GM18858 (cell line): ENCODE data around the gene INPP4A.
"Not testable (repeated sequence)": the region's sequence is repeated elsewhere in the genome, so short reads cannot be mapped to it uniquely, and the experiment has no call there.

Experiments used
- ATAC-seq: cut with Tn5 transposase; IDR thresholded peaks from one replicate; pipeline ENCODE4 v1.9.1; 2021; ENCODE audit not compliant: unreplicated experiment

Gene INPP4A

GRCh38 chr2:98578231-98578630 lies 133.6 kb downstream of the INPP4A start:
- no peak for ATAC-seq

DNA sequence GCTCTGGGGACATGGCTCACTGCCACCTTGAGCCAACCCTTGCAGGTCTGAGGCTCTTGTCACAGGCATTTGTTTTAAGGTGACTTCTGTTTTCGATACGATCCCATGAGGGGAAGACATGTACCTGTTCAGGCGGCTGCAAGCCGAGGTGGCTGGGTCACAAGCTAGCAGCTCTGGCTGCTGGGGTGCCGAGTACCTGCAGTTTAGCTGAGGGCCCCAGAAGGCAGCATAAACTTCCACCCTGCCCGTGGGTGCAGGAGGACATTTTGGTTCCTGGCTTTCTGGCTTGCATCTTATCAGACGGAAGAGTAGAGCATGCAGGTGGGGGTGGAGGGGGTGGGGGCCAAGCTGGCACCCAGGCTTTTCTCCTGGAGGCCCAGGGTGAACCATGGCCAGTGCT lies 135.3 kb downstream of the INPP4A start:
- no peak for ATAC-seq

DNA sequence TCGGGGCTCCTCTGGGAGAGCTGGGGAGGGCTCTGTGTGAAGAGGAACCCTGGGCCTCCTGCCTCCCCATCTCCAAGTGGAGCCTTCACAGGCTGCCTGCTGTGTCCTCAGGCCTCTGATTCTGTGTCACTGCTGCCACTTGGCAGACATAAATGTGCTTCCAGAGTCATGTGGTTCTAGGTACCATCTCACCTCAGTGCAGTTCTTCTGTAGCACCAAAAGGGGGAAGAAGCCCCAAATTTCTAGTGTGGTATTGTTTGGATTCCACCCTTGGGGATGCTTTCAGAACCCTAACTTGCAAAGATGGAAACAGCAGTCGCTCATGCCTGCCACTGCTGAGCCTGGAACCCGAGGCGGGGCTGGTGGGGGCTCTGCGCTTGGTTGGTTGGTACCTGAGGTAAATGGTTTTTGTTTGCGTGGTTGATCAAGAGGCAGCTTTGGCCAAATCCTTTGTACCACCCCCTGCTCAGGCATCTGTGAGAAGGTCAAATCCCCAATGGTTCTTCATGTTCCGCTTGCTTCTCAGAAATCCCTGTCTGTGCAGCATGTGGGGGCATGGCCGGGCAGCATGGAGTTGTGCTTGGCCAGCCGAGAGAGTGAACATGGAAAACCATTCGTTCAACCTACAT lies 136.1 kb downstream of the INPP4A start:
- ATAC-seq: no peak

DNA sequence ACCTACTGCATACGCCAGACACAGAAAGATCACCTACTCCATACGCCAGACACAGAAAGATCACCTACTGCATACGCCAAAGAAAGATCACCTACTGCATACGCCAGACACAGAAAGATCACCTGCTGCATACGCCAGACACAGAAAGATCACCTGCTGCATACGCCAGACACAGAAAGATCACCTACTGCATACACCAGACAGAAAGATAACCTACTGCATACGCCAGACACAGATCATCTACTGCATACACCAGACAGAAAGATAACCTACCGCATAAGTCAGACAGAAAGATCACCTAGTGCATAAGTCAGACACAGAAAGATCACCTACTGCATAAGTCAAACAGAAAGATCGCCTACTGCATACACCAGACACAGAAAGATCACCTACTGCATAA lies 137.9 kb downstream of the INPP4A start:
- ATAC-seq: no peak

- ATAC-seq: no peak
Measured at GRCh38 chr2:98583276-98583675, 138.6 kb downstream of the INPP4A start.

DNA sequence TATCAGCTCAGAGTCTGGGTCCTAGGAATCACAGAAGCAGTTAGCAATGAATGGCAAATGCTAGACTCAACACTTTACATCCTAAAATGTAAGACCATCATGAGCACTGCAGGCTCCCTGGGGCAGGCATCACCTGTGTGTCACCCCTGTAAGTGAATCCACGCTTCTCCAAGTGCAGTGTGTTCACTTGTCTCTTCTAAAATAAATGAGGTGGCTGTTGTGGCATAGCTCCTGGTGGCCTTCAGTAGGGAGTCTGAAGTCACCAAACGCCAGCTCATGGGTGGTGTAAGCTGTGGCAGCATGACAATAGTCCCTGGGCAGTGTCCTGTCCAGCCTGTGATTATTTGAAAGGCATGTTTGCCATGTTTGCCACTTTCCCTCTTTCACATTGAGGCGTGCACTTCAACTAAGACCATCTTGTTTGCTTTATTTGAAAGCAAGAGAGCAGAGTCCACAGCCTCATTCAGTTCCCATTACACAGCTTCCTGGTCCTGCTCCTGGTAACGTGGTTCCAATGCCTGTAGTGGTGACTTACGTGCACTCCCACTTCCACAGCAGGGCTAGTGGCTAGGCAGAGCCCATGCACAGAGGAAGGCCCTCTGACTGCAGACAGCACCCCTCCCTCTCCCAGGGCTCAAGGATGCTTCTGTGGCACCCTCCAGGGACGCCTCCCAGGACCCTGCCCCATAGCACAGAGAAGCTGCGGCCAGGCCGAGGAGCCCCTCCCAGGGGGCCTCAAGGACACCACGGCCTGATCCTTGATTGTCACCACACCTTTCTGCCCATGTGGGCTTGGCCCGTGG lies 139.4 kb downstream of the INPP4A start:
- no peak for ATAC-seq

GRCh38 chr2:98585386-98585785 lies 140.7 kb downstream of the INPP4A start:
- no peak for ATAC-seq

- ATAC-seq: no peak
Measured at GRCh38 chr2:98586551-98587140, 142.0 kb downstream of the INPP4A start.

DNA sequence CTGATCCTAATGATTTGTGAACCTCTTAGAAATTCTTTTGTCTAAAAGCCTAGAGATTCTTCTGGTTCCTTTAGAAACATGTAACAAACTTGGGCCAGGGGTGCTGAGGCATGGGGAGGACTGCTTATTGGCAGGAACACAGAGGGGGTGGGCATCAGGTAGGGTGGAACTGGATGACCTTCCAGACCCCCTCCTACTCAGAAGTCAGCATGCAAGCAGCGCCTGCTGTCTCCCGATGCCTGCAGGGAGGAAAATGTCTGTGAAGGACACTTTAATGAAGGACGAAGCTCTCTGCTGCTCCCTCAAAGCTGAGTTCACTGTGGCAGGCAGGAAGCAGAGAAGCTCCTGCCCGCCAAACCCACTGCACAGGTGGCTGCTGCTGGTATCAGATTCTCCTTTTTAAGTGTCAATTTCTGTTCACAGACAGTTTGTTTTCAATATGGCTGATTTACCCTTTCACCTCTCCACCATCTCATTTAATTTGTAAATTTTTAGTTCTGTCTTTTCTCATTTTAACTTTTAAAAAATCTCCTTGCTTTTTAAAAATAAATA lies 144.3 kb downstream of the INPP4A start:
- no peak for ATAC-seq

GRCh38 chr2:98589489-98589888 lies 144.8 kb downstream of the INPP4A start:
- no peak for ATAC-seq

DNA sequence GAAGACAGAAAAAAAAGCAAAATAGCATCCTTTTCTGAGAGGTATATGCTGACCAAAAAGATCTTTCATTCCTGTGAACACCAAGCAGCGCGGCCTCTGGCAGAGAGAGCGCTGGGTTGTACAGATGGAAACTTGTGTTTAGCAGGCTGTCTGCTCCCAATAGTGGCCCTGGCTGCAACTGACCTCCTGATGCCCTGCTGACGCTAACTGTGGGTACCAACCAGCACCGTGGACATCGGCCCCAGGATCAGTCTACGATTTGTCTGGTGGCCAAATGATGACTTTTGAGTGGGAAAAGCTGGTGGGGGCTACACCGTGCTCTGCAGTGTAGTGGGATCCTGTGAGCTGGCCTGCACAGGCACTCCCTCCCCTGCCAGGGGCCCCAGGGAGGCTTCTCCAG lies 147.9 kb downstream of the INPP4A start:
- no peak for ATAC-seq

GRCh38 chr2:98594665-98595064 lies 150.0 kb downstream of the INPP4A start:
- ATAC-seq: not testable (repeated sequence)

DNA sequence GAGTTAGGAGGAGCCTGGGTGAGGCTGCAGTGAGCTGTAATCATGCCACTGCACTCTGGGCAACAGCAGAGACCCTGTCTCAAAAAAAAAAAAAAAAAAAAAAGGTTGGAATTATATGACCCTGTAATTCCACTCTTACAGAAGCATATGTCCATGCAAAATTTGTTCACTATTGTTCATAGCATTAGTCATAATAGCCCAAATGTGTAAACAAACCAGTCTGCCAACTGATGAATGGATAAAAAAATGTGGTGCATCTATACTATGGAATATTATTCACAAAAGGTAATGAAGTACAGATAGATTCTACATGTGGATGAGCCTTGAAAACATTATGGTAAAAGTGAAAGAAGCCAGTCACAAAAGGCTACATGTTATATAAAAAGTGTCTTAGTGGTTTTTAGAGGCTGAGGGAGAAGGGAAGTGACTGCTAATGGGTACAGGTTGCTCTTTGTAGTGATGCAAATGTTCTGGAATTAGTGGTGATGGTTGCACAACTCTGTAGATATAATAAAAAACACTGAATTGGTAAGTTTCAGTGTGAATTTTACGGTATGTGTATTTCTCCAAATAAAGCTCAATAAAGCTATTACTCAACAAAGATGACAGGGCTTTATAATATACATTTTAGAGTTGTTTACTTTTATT lies 154.2 kb downstream of the INPP4A start:
- no peak for ATAC-seq

DNA sequence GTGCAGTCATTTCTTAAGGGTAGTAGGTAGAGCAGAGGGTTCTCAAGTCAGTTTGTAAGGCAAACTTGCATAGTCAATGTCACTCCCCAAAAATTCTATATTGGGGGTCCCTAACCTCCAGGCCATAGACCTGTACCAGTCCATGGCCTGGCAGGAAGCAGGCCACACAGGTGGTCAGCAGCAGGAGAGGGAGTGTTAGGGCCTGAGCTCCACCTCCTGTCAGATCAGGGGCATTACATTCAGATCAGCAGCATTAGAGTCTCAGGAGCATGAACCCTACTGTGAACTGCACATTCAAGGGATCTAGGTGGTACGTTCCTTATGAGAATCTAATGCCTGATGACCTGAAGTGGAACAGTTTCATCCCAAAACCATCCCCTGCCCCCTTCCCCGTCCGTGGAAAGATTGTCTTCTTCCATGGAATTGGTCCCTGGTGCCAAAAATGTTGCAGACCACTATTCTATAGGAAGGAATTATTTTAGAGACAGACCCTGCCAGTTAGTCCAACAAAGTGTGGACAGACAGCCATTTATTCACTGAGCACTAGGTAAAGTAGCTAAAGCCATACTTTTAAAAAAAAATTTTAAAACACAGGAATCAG lies 157.0 kb downstream of the INPP4A start:
- ATAC-seq: no peak

- ATAC-seq: no peak
Measured at GRCh38 chr2:98604547-98604946, 159.9 kb downstream of the INPP4A start.

- ATAC-seq: no peak
Measured at GRCh38 chr2:98605076-98605475, 160.4 kb downstream of the INPP4A start.

GRCh38 chr2:98606431-98606830 lies 161.8 kb downstream of the INPP4A start:
- no peak for ATAC-seq

DNA sequence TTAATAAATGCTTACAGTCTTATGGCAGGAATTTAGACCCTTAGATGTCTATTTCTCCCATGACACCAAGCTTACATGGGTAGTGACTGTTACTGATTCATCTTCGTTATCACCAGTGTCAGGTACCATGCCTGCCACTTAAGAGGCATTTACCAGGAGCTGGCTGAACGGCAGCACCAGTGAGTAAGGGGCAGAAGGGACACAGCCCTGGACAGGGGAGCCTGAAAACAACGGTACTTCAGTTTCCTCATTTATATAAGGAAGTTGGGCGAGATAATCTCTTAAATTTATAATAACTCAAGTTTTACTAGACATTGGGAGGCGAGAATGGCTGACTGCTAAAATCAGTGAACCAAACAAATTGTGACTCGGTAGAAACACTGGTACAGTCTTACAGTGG lies 162.4 kb downstream of the INPP4A start:
- no peak for ATAC-seq

GRCh38 chr2:98607741-98608115 lies 163.1 kb downstream of the INPP4A start:
- ATAC-seq: no peak

DNA sequence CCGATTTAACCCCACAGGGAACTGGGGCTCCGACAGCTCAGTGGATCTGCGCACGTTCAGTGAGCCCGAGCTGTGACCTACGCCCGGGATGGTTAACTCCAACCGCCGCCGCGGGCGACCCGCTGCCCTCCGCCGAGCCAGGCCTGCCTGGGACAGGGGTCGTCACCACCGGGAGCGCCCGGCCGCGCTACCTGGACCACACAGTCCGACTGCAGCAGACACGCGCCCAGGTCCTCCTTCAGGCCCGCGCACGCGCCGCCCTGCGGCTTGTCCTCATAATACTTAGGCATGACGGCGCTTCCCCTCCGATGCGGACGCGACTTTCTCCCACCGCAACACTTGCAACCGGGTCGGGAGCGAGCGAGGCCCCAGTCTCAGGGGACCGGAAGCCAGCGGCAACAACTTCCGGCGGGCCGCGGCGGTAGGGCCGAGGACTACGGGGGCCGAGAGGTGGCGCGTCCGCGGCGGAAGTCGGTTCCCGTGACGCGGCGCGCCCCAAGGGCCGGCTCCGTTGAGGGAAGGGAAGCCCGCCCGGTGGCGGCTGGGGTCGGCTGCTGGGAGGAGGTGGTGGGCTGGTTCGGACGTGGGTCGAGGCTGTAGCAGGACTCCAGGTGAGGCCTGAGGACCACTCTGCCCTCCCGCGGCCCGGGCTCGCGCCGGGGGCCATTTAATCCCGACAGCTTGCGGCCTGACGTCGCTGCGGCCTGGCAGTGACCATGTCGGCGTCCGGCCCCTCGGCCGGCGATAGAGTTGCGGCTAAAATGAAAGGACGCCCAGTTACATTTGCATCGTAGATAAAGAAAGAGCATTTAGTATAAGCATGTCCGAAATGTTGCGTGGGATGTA lies 163.7 kb downstream of the INPP4A start, which contains the start of the genes COA5 and UNC50:
TSS of gene COA5 (minus strand) at position 397 of the 846 bp plus-strand sequence. CDS start at position 290, 107 bp downstream.
TSS of gene UNC50 (plus strand) at position 474 of the 846 bp plus-strand sequence. CDS start 1,171 bp downstream, outside the sequence.
- peak; percentile 64 for ATAC-seq
